NCI-H446 (cell line): ENCODE results near the gene DOK7.

Source experiments
- DNase-seq, 2 experiments: peaks; one replicate each; lab custom pipeline; 2025; lab: John Stamatoyannopoulos, UW

The DOK7 gene

DNA sequence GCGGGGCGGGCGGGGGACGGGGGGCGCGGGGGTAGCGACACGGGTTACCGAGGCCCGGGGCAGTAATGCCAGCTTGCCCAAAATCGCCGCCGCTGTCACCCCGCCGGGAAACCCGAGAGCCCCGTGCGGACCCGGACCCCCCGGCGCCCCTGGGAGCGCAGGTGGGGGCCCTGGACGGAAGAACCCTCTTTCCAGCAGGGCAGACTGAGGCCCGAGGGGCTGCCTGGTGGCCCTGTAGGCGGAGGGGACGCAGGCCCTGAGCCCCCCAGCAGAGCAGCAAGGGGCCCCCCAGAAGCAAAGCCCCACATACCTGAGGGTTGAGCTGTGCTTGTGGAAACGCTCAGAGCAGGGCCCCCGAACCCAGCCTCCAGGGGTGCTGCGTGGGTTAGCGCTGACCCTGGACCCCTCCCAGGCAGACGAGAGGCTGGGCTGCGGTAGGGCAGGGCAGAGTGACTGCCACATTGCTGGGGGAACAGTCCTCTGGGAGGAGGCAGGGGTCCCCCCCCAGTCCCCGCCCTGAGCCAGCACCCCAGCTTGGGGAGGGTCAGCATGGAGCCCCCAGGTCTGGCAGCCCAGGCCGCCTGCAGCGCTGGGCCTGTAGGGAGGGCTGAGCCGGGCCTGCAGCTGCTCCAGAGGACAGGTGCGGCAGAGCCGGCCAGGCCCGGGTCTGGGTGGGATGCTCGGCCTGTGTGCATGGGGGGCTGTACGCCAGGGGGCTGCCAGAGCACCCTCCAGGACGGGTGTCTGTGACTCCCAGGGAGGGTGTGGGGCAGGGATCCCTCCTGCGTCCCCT lies 646 bp downstream of the DOK7 start:
- no peak for DNase-seq

DNA sequence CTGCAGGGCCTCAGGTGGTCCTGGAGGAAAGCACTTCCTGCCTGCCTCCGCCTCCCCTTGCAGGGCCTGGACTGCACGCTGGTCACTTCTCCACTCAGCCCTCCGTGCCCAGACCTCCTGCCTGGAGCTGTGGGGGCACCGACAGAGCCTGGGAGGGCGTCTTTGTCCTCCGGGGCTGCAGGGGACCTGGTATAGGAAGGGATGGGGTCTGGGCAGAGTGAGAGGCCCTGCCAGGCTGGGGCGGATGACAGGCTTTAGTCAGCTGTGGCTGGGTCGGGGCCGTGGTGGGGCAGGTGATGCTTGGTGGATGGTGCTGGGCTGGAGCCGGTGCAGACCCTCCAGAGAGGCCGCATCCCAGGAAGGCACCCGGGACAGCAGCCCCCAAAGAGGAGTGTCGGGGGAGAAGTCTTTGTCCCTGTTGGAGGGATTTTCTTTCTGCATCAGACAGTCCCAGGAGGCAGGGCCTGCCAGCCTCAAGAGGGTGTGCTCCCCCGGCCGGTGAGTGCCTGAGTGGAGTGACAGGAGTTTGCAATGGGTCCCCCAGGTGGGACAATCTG lies 1.3 kb downstream of the DOK7 start:
- DNase-seq: no peak

- no peak for DNase-seq
Measured at GRCh38 chr4:3464911-3465697, 2.0 kb downstream of the DOK7 start.

DNA sequence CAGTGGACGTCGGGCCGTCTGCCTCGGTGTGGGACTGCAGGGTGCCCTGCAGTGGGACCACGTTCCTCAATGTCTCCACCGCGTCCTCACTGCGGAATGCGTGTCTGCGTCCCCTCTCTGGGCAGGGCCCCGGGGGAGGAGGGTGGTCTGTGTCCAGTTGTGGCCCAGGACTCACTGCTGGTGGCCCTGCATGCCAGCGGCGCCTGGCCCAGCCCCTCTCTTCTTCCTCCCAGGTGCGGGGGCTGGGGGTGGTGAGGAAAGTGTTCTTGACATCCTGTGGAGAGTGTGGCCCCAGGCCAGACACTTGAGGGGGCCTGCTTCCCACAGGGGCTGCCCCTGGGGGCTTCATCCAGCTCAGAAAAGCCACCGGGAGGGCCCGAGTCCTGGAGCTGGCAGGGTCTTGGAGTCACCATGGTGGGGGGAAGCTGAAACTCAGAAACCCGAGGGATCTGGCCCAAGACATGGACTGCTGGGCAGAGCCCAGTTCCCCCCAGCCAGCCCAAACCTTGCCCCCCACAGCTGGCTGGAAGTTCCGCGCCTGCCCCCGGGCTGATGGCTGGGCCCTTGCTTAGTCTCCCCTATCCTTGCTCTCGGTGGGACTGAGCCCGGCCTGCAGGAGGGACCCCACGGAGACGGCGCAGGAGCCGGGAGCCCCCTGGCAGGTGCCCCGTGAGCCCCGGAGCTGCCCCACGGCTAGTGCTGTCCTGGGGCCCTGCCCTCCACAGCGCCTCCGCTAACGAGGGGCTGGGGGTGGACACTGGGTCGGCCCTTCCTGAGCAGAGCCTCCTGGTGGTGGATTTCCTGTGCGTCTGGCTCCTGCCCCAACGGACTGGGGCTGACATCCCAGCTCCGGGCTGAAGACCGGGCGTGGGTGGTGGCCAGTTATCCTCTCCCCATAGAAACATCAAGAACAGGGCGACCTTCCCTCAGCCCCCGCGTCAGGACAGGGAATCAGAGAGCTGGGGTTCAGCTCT lies 2.9 kb downstream of the DOK7 start:
- DNase-seq: no peak

DNA sequence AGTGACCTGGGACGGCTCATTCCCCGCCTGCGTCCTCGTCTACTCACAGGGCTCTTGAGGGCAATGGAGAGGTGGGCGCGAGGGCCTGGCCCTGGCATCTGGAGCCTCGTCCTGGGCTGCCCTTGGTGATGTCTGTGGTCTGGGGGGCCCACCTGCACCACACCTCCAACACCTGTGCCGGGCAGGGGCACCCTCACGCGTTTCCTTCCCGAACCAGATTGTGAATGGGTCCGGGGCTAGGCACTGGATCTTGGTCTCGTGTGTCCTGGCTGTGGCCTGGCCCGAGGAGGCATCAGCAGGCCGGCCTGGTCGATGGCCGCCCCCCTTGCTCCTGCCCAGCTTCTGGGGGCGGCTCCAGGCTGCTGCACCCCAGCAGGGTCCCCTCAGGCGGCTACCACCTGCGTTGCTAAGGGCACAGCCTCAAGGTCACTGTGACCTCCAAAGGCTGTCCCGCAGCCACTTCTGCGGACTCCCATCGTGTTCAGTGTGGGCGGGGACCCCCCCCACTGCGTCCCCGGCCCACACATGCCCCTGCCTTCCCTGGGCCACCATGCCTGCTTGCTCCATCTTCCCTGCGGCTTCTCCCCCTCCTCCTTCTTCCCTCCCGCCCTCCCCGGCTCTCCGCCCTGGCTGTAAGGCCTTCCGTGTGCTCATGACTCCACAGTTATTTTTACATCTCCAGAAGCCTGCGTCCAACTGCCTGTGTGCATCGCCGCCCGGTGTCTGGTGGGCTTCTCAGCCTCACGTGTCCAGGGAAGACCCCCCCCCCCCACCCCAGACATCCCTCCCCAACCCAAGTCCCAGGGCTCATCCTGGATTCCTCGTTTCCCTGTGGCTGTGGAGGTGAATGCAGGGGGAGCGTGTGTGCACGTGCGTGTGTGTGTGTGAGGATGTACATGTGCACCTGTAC lies 3.8 kb downstream of the DOK7 start:
- DNase-seq: no peak

GRCh38 chr4:3467601-3468031 lies 4.5 kb downstream of the DOK7 start:
- DNase-seq: no peak

GRCh38 chr4:3468154-3468553 lies 5.0 kb downstream of the DOK7 start:
- DNase-seq: no peak

- DNase-seq: no peak
Measured at GRCh38 chr4:3468804-3469203, 5.7 kb downstream of the DOK7 start.

DNA sequence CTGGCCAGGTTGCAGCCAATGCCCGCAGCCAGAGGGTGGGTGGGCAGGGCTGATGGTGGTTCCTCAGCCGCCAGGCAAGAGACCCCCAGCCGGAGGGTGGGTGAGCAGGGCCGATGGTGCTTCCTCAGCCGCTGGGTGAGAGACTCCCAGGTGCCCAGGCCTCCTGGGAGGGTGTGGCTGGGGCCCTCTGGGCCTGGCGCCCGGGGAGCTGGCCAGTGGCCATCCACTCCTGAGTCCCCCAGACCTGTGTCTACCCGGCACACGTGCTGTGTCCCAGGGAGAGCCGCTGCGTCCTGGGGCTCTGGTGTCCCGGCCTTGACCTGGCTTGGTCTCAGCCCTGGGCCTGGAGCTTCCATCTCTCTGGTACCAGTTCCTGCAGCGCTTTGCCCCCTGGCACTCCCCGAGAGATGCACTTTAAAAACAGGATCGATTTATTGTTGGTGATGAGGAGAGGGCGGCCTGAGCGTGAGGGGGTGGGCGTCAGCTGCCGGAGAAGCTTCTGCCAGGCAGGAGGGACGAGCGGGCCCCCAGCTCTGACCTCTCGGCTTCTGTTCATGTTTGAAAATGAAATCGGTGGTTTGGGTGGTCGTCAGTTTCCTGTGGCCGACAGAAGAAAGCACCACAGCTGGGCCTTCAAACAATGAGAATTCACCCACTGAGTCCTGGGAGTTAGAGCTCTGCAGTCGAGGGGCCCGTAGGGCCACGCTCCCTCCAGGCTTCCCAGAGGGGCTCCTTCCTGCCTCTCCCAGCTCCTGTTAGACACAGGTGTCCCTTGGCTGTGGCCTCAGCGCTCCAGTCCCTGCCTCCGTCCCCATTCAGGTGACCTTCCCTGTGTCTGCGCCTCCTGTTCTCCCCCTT lies 6.5 kb downstream of the DOK7 start:
- DNase-seq: no peak

- DNase-seq: no peak
Measured at GRCh38 chr4:3470244-3471097, 7.4 kb downstream of the DOK7 start.

DNA sequence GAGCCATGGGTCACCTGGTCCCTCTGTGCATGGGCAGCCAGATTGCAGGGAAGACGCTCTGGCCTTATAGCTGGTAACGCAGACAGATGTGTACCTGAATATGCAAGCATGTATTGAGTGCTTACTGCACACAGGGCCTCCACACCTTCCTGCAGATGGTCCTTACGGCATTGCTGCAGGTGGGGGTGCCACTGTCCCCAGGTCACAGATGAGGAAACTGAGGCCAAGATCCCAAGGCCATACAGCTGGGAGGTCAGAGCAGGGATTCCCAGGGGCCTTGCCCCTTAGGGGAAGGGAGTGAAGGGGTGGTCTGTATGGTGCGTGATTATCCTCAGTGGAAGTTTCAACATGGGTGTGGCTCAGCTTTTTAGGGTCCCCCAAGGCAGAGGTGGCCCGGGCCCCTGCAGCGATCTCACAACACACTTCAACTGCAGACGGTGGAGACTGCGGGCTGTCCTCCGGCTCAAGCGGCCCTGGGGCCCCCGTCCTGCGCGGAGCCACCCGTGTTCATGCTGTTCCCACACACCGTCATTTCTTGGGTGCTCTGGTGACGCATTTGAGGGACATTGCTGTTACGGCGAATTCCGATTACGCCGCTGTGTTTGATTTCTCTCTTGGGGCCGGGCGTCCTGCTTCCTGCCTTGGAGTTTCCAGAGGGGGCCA lies 8.1 kb downstream of the DOK7 start:
- DNase-seq: no peak

GRCh38 chr4:3471886-3472285 lies 8.8 kb downstream of the DOK7 start:
- no peak for DNase-seq

DNA sequence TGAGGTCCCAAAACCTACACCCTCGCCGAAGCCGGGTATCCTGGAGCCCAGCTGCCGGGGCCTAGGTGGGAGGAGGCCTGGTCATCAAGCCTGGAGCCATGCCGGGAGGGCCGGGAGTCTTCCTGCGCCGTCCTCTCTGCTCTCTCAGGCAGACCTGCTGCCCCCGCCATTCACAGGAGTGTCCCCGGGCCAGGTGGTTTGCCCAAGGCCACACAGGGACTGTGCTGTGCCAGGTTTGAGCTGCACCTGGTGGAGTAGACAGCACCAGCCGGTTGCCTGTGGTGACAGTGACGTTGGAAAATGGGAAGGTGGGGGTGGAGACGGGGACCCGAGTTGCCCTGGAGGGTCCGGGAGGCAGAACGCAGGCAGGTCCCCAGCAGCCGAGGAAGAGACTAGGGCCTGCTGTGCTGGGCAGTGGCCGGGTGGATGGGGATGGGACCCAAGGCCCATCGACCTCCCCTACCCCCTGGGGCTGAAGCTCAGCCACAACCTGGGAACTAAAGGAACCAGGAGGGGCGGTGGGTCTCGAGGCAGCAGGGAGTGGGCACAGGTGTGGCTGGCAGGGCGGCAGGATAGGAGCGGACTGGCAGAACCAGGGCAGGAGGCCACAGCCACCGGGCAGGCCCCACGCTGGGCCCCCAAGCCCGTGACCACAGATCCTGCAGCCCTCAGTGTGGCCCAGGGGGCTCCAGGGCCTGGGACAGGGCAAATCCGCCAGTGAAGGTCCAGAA lies 9.5 kb downstream of the DOK7 start:
- DNase-seq: no peak

DNA sequence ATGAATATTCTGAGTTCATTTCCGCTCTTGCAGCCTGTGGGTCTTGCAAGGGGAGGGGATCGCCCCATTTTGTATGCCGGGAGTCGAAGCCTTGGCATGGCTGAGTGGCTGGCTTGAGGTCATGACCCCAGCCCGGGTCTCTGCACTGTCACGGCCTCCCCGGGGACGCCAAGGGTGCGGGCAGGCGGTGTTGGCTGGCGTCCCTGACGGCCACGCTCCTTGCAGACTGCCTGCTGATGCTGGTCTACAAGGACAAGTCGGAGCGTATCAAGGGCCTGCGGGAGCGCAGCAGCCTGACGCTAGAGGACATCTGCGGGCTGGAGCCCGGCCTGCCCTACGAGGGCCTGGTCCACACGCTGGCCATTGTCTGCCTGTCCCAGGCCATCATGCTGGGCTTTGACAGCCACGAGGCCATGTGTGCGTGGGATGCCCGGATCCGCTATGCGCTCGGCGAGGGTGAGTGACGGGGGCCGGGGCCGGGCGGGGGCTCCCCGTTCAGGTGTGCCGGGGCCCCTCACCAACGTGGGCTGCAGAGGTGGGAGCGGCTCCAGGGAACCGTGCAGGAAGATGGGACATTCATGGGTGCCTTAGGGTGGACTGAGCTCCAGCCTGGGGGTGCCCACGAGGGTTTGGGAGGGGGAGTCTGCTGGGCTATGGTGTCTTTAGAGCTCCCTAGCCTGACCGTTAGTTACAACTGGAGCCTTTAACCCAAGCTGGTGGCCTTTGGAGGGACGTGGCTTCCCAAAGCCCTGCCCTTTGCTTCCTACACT lies 10.3 kb downstream of the DOK7 start:
- no peak for DNase-seq

DNA sequence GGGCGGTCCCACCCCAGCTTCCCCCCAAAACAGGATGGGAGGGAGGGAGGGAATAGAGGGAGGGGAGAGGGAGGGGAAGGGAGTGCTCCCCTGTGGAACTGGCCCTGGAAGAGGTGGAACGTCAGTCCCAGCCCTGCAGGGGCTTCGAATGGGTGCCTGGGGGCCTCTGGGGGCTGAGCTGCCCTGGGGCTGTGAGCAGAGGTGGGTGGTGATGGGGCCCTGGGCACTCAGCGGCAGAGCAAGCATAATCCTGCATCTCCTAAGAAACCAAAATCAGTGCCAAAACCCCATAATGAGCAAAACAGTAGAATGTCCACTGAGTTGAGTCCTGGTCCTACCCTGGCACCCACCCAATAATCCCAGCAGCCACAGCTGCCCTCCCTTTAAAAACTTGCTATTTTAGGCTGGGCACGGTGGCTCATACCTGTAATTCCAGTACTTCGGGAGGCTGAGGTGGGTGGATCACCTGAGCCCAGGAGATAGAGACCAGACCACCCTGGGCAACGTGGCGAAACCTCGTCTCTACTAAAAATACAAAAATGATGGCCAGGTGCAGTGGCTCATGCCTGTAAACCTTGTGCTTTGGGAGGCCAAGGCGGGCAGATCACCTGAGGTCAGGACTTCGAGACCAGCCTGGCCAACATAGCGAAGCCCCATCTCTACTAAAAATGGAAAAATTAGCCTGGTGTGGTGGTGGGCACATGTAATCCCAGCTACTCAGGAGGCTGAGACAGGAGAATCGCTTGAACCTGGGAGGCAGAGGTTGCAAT lies 11.1 kb downstream of the DOK7 start:
- DNase-seq: no peak
